Fibroblast of skin of right quadriceps (primary cell): ENCODE results near the gene GNB1L.
"Not testable (repeated sequence)": the region's sequence is repeated elsewhere in the genome, so short reads cannot be mapped to it uniquely, and the experiment has no call there.

Experiments used
- DNase-seq: peaks from one replicate; pipeline ENCODE4 v3.0.0-alpha.2; 2013

GNB1L gene

DNA sequence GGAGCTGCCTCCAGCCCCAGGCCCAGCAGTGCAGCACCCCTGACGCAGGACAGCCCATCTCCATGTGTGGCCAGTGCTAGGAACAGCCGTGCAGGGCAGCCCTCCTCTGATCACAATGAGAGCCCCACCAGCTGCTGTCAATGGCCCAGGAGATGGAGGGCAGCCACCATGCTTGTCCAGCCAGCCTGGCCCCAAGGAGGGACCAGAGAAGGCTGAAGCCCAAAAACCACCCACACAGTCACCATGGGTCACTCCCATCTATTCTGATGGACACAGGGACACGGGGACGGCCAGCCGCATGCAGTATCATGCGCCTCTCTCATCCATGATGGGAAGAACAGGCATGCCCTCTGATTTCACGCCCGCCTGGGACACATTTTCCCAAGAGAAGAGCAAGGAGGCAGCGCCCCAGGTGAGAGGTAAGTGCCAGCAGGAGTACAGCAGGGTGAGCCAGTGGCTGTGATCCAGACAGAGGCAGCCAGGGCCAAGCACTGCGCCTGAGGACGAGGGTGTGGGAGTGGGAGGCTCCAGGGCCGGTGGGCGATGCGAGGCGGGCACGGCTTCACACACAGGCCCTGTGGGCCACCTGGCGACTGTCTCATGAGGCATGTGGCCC lies 33.6 kb upstream of the GNB1L start:
- no peak for DNase-seq

DNA sequence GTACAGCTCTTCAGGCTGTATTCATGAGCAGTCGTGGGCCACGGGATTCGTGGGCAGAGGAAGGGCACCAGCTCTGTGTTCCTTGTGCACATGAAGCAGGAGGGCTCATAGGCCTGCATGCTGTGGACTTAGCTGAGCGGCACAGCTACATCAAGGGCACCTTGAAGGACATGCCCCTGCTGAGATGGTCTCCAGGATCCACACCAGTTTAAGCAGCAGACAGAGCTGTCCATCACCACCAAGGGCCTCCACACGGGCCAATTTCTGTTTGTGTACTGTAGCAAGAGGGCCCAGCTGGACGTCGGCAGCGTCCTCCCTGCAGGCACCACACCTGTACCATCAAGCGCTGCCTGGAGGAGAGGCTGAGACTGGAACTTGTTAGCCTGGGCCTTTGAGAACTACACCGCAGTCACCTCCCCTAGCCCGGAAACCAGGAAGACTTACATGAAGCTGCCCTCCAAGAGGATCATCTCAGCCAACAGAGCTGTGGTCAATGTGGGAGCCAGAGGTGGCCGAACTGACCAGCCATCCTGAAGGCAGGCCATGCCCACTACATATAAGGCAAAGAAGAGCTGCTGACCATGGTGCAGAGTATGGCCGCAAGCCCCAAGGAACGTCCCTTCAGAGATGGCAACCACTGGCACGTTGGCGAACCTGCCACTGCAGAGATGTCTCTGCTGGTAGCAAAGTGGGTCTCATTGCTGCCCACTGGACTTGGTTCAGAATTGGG lies 32.7 kb upstream of the GNB1L start:
- DNase-seq, result no peak

- peak; percentile 94 for DNase-seq
These were observed 32.1 kb upstream of the GNB1L start for GRCh38 chr22:19886605-19887255.

DNA sequence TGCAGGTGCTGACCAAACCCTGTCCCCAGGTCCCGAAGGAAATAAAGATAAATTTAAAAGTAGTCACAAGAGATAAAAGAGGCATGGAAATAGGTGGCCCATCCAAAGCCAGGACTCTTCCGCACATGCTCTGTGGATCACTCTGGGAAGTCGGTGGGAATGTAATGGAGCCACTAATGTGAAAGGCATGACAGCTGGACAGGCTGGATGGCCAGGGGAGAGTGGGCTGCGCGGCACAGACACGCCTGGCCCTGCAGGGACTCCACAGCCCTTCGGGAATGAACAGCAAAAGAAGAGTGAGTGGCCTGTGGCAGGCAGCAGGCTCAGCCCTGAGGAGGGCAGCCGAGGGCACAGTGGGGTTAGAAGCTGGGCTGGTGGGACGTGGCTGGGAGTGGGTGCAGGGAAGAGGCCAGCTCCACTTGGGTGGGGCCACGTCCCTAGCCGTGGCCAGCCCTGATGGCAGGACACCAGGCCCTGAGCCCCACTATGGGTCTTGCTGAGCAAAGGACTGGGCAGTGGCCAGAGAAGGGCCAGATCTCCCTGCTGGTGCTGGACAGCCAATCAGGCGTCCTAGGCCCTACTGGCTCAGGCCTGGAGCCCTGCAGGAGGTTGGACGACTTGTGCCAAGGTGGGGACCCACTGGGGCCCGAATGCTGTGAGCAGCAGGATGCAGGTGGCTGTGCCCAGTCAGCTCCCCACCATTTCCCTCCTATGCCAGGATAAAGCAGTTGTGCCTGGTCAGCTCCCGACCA lies 31.3 kb upstream of the GNB1L start:
- no peak for DNase-seq

DNA sequence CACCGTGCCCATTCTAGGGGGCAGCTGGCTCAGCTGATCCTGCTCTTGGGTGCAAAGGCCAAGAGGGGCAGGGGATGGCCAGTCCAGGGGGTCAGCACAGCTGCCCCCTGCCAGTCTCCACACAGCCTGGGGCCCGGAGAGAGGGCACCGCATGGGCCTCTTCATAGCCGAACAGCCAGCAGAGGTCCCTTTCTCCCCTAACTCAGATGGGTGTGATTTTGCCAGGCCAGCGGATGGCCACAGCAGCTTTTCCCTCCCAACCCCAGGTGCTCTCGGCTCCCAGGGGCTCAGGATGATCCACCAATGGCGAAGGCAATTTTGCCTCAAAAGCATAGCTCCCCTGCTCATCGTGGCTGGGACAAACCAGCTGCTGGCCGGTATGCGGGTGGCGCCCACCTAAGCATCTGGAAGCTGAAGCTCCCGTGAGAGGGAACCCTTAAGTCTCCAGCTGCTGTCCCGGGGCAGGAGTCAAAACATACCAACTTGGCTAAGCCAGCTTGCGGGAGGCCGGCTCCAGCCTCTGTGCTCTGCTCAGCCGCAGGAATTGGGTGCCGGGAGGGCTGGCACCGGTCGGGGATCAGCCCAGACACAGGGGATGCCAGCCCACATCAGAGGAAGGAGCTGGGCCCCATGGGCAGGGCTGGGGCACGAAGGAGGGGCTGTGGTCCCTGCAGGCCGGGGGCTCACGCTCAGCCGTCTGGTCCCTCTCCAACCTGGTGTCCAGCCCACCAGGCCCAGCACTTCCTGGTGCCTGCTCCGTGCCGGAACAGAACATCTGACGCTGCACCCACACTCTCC lies 30.5 kb upstream of the GNB1L start:
- DNase-seq, result no peak

DNA sequence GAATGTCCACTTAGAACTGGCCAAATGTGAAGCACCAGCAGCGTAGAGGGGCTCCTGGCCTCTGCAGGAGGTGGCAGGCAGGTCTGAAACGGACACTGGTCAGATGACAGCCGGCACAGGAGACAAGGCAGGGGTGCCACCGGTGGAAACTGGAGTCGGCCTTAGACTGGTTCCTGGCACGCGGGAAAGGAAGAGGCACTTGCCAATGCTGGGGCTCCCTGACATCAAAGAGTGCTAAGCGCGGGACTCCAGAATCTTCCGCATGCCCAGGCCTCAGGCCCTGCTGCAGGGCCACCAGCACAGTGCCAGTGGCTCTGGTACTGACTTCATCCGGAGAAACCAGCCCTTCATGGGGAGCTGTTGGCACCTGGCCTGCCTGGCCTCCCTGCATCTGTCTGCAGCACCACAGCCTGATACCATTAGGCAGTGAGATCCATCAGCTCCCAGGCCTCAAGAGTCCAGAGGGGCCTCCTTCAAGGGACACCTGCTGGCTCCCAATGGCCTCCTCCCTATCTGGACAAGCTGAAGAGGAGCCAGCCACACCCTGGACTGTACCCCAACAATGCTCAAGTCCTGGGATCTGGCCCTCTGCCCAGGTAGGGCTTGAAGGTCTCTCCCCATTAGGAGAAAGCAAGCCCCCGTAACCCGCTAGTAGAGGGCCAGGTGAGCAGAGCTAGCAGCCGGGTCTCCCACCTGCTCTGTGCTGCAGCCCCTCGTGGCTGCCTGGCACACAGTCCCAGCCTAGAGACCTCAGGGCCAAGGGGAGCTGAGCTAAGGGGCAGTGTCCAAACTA lies 29.7 kb upstream of the GNB1L start:
- DNase-seq, result no peak

DNA sequence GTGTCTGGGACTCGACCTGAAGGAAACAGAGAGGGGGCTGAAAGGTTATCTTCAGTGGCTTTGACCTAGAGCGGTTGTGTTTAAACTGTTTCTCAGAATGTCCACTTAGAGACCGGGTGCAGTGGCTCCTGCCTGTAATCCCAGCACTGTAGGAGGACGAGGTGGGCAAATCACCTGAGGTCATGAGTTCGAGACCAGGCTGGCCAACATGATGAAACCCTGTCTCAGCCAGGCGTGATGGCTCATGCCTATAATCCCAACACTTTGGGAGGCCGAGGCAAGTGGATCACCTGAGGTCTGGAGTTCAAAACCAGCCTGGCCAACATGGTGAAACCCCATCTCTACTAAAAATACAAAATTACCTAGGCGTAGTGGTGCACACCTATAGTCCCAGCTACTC lies 28.8 kb upstream of the GNB1L start:
- DNase-seq, result not testable (repeated sequence)

DNA sequence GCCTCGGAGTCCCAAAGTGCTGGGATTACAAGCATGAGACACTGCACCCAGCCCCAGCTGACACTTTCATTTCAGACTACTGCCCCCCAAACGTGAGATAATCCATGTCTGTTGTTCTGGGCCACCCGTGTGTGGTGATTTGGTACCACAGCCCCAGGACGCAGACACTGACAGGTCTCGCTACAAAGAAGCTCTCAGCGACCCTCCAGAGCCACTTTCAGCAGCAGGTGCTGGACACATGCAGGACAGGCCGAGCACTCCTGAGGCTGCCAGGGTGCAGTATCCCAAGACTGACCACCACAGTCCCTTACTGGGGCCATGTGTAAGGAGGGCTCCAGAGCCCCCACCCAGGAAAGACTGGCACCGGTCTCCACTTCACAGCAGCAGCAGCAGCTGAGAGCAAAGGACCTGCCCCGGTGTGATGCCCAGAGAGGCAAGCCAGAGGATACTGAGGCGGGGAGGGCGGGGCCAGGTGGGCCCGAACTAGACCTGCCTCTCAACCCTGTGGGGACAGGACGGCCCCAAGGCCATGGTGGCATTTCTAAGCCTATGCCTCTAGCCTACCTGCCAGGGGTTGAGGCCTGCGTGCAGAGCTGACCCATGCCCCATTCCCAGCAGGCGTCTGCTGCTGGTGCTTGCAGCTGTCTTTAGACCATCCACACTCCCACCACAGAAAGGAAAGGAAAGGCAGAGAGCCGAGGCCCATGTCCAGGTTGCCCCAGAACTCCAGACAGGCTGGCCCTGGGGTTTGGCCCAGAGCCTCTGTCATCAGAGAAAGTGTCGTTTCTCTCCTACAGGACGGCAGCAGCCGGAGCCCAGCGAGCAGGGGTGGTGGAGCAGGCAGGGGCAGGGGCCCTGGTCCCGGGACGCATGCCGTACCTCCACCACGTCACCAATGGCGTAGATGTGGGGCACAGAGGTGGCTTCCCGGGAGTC lies 28.0 kb upstream of the GNB1L start:
- no peak for DNase-seq

GRCh38 chr22:19880786-19881569 lies 26.3 kb upstream of the GNB1L start:
- DNase-seq, result peak; percentile 98

DNA sequence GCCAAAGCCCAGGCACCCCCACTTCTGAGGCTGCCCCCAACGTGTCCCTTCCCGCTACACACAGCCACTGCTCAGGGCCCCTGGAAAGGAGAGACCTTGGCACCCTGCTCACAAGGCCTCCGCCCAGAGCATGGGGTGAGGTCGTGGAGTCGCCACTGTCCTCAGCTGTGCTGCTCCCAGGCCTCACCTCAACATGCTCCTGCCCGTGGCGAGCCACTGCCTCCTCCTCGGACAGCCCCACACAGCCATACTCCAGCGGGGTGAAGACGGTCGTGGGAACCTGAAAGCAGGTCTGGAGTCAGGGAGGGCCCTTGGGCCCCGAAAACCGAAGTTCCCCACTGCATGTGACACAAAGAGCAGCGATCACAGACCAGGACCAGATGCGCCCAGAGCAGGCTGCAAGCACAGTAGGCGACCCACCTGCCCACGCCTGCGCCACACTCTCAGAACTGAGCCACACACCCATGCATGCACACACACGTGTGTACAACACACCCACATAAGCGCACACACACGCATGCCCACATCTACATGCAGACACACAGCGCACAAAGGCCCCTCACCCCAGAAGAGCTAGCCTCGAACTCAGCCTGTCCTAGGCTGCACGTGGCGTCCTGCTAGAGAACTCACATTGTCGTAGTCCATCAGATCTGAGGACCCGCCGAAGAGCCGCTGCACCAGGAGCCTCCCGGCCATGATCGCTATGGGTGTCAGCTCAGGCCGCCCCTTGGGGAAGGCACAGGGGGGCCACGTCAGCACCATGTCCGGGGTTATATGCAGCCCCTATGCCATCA lies 25.5 kb upstream of the GNB1L start:
- no peak for DNase-seq

DNA sequence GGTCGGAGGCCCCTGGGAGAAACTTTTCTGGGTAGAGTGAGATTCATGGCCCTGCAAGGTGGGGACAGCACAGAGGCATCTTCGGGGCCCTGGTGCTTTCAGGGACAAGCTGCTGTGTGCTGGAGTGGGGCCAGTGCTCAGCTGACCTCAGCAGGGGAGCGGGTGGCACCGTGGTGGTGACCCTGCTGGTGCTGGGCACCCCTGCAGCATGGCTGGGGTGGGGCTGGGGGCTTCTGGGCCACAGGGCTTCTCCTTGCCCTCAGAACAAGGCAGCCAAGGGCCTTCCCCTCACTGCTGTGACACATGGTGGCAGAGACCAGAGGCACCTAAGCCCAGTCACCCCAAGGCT lies 24.9 kb upstream of the GNB1L start:
- no peak for DNase-seq

DNA sequence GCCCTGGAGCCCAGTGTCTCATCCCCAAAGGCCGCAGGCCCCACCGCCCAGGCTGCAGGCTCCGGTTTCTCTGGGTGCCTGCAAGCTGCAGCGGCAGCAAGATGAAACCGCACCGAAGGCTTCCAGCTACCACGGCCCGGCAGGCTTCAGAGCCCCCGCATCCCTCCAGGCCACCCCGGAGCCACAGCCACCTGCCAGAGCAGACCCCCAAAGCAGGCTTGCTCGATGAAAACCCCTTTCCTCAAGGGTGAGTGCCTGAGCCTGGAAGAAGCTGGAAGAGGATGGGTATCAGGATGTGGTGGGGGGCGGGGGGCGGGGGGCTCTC lies 24.5 kb upstream of the GNB1L start:
- no peak for DNase-seq

GRCh38 chr22:19878461-19879245 lies 24.0 kb upstream of the GNB1L start:
- DNase-seq, result no peak

DNA sequence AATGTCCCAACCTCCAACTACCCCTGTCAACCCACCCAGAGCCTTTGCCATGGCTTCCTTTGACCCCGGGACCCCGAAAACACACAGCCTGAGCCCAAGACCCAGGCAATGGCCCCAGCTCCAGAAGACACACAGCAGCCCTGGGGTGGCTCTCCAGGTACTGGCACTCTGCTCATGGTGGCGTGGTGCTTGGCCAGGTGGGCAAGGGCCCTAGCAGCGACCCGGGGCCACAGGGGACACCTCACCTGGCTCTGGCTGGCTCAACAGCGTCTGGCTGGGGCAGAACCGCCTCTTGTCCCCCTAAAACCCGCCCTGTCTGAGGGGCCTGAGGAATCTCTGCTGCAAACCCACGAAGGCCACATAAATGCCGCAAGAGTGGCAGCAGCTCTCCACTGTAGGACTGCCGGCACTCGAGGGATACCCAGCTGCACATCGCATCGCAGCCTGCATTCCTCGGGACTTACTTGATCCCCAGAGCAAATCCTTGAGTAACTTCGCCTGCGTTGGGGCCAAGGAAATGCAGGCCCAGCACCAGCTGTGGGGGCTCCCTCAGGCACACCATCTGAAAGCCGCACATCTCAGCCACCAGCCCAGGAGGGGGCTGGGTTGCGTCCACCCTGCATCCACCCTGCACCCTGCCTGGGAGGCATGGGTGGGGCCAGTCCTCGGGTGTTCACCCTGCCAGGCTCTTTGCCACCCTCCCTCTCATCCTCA lies 23.1 kb upstream of the GNB1L start:
- DNase-seq, result peak; percentile 63

DNA sequence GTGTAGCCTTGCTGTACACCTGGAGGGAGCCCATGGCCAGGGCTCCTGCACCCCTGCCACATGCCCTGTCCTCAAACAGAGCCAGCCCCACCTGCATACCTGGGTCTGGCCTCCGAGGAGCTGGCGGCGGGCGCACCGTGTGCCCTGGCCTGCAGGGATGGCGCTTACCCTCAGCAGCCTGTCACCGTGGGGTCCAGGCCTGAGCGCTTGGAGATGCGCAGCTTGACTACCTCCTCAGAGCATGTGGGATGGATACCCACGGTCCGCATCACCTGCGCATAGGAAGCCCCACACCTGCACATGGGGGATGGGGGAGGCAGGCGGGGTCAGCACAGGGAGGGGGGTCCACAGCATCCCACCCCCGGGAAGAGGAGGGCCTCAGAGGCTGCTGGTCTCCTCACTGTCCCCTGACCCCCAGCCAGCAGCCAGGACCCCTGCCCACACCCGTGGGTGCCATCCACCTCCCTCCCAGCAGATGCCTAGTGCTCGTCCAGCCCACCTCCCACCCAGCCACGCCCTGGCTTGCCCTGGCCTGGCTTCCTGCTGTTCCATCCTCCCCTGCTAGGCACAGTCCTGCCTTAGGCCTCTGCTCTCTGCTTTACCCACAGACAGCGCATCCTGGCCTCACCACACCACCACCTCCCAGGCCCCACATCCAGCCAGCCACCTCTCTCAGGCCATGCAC lies 22.4 kb upstream of the GNB1L start:
- no peak for DNase-seq

DNA sequence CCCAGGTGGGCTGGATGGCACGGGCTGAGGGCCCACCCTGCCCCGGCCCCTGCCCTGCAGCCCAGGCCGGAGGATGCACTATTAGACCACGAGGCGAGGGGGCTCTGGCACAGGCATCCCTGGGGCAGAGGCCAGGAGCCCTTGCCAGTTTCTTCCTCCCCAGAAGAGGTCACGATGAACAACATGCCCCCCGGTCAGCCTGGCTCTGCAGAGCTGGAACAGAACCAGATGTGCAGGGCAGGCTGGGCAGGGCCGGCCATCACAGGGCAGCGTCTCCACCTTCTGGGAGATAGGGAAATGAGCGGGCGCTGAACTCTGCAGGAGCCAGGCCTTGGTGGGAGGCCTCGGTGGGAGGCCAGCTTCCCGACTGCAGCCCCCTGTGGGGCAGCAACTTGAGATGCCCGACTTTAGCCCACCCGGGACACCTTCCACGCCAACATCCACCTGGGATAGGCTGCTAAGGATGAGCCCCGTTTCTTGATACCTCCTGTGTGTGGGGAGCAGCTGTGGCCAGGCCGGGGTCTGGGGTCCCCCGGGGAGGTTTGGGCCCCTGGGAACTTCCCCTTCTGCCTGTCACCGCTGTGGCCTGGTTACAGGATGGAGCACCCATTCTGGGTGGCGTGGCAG lies 21.8 kb upstream of the GNB1L start:
- DNase-seq, result no peak
